Upper lobe of right lung (tissue), 1 donor: Measurements from ENCODE around the gene UBE2N. TPM values are rescaled to one million over a fixed set of nuclear protein-coding genes. Genes with fewer than 3 reads are reported as not detected.
A peak's percentile ranks its signal among the peaks of the same experiment; 100 is the strongest.

Experiments
- ATAC-seq: fragments of 200-7000 bp; cut with Tn5 transposase; one replicate; pipeline ENCODE4 v1.9.1; 2020; ENCODE audit warnings: mild to moderate bottlenecking, moderate library complexity
- DNase-seq: peaks from one replicate; pipeline ENCODE4 v3.0.0-alpha.2; 2020
- H3K27ac ChIP-seq: fragments of 200-600 bp; one replicate; pipeline ENCODE4 v1.8.0; 2022
- H3K27me3 ChIP-seq: fragments of 200-600 bp; one replicate; pipeline ENCODE4 v1.8.0; 2022; ENCODE audit warnings: mild to moderate bottlenecking
- H3K36me3 ChIP-seq: fragments of 200-600 bp; one replicate; pipeline ENCODE4 v1.8.0; 2022
- H3K4me1 ChIP-seq: fragments of 200-600 bp; one replicate; pipeline ENCODE4 v1.8.0; 2022
- H3K4me3 ChIP-seq: fragments of 200-600 bp; one replicate; pipeline ENCODE4 v1.8.0; 2022; ENCODE audit warnings: mild to moderate bottlenecking
- H3K9me3 ChIP-seq: fragments of 200-600 bp; one replicate; pipeline ENCODE4 v1.8.0; 2022
- intact Hi-C: fragments of 100-400 bp; cut with DNase I; formaldehyde crosslinking; loops from one replicate; pipeline ENCODE4 v1.11.0; 2022
- total RNA-seq: library from RNA; stranded (reverse); fragmentation: NEBNext Ultra II Directional; extraction: Animal tissue kit (Norgen Biotek cat#: 25700); gene quantifications from one replicate; pipeline ENCODE4 v1.2.1, GENCODE V29; 2021
- TF ChIP-seq, protein P1 (sequence below): fragments of 200-600 bp; IDR thresholded peaks from one replicate; pipeline ENCODE4 v1.8.0; 2022; ENCODE audit warnings: antibody characterized with exemption
- donor health status: DM: no; HTN: yes; CAD: no; lungs with severe emphysema.

The UBE2N gene
- total RNA-seq, 1 donor from 2014 or later: 65.9 TPM

DNA sequence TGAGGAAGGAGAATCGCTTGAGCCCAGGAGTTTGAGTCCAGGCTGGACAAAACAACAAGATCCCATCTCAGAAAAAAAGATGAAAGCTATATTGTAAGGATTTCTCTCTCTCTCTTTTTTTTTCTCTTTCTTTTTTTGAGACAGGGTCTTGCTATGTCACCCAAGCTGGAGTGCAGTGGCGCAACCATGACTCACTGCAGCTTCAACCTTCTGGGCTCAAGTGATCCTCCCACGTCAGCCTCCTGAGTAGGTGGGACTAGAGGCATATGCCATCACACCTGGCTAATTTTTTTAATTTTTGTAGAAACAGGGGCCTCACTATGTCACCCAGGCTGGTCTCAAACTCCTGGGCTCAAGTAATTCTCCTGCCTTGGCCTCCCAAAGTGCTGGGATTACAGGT lies 19.8 kb upstream of the UBE2N start:
- TF ChIP-seq, protein P1, sequence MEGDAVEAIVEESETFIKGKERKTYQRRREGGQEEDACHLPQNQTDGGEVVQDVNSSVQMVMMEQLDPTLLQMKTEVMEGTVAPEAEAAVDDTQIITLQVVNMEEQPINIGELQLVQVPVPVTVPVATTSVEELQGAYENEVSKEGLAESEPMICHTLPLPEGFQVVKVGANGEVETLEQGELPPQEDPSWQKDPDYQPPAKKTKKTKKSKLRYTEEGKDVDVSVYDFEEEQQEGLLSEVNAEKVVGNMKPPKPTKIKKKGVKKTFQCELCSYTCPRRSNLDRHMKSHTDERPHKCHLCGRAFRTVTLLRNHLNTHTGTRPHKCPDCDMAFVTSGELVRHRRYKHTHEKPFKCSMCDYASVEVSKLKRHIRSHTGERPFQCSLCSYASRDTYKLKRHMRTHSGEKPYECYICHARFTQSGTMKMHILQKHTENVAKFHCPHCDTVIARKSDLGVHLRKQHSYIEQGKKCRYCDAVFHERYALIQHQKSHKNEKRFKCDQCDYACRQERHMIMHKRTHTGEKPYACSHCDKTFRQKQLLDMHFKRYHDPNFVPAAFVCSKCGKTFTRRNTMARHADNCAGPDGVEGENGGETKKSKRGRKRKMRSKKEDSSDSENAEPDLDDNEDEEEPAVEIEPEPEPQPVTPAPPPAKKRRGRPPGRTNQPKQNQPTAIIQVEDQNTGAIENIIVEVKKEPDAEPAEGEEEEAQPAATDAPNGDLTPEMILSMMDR: no peak

DNA sequence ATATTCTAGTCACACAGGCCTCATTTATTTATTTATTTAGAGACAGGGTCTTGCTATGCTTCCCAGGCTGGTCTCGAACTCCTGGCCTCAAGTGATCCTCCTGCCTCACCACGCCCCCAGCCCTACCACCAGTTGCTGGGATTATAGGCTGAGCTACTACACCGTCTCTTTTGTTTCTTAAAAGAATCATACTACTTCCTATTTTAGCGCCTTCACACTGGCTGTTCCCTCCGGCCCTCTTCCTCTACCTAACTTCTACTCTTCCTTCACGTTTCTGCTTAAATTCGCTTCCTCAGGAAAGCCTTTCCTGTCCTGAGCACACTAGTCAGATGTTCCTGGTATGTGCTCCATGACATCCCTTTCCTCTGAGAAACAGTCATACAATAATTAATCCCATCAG lies 19.2 kb upstream of the UBE2N start:
- TF ChIP-seq, protein P1: no peak
- H3K4me1 ChIP-seq: no peaks in the 10 kb centered on the region
- intact Hi-C loops: no loop called here
- H3K9me3 ChIP-seq: no peaks in the 10 kb centered on the region
- H3K4me3 ChIP-seq: no peak overlapping the region
- no peak overlapping the region for H3K27ac ChIP-seq
- no peaks in the 10 kb centered on the region for H3K27me3 ChIP-seq
- ATAC-seq: peak; percentile 41
- no peak for DNase-seq
- H3K36me3 ChIP-seq: no peaks in the 10 kb centered on the region

More for the DNA sequence above, 19.8 kb upstream of the UBE2N start:
- H3K36me3 ChIP-seq: no peaks in the 10 kb centered on the region
- no peaks in the 10 kb centered on the region for H3K4me1 ChIP-seq
- H3K27me3 ChIP-seq: no peaks in the 10 kb centered on the region
- no peak overlapping the region for H3K27ac ChIP-seq
- DNase-seq (no peak), ATAC-seq (no peak)
- intact Hi-C loops: no loop called here
- H3K4me3 ChIP-seq: no peak overlapping the region
- H3K9me3 ChIP-seq: no peaks in the 10 kb centered on the region

DNA sequence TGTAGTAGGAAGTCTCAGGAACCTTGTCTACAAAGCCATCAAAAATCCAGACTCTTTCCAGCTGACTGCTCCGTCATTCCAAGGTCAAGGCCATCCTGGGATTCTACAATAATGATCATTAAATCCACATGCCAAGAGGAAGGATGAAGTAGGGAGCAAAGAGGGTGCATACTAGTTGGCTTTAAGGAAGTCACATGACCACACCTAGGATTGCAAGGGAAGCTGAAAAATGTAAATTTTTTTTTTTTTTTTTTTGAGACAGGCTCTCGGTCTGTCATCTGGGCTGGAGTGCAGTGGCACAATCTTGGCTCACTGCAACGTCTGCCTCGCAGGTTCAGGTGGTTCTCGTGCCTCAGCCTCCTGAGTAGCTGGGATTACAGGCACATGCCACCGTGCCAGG lies 18.3 kb upstream of the UBE2N start:
- no peak for DNase-seq
- Histone ChIP-seq H3K27me3 (no peaks in the 10 kb centered on the region), H3K4me1 (no peaks in the 10 kb centered on the region), H3K36me3 (no peaks in the 10 kb centered on the region), H3K9me3 (no peaks in the 10 kb centered on the region), H3K27ac (no peak overlapping the region), H3K4me3 (no peak overlapping the region)
- ATAC-seq: no peak
- TF ChIP-seq, protein P1: no peak
- intact Hi-C loops: no loop called here

DNA sequence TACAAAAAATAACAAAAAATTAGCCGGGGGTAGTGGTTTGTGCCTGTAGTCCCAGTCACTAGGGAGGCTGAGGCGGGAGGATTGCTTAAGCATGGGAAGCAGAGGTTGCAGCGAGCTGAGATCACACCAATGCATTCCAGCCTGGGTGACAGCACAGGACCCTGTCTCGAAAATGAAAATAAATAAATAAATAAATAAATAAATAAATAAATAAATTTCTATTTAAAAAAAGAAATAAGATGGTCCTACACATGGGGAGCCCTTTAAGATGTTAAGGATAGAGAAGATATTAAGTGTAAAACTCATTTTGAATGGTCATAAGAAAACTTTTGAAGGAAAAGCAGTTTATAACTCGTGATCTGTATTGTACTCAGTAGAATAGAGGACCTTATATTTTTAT lies 17.4 kb upstream of the UBE2N start:
- no peak overlapping the region for H3K27ac ChIP-seq
- DNase-seq (no peak), ATAC-seq (no peak)
- intact Hi-C loops: no loop called here
- TF ChIP-seq, protein P1: no peak
- H3K27me3 ChIP-seq: no peaks in the 10 kb centered on the region
- no peak overlapping the region for H3K4me3 ChIP-seq
- H3K36me3 ChIP-seq: no peaks in the 10 kb centered on the region
- H3K9me3 ChIP-seq: no peaks in the 10 kb centered on the region
- H3K4me1 ChIP-seq: no peaks in the 10 kb centered on the region

DNA sequence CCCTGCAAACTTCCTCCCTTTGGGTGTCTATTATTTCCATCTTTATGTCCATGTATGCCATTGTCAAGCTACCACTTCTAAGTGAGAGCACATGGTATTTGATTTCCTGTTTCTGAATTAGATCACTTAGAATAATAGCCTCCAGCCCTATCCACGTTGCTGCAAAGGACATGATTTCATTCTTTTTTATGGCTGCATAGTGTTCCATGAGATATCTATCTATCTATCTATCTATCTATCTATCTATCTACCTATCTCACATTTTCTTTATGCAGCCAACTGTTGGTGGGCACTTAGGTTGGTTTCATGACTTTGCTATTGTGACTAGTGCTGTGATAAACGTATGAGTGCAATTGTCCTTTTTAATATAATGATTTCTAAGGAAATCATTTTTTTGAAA lies 14.3 kb upstream of the UBE2N start:
- DNase-seq (no peak), ATAC-seq (no peak)
- no peaks in the 10 kb centered on the region for H3K27me3 ChIP-seq
- no peaks in the 10 kb centered on the region for H3K9me3 ChIP-seq
- intact Hi-C loops: no loop called here
- H3K27ac ChIP-seq: no peak overlapping the region
- H3K36me3 ChIP-seq: no peaks in the 10 kb centered on the region
- TF ChIP-seq, protein P1: no peak
- no peak overlapping the region for H3K4me3 ChIP-seq
- no peaks in the 10 kb centered on the region for H3K4me1 ChIP-seq

DNA sequence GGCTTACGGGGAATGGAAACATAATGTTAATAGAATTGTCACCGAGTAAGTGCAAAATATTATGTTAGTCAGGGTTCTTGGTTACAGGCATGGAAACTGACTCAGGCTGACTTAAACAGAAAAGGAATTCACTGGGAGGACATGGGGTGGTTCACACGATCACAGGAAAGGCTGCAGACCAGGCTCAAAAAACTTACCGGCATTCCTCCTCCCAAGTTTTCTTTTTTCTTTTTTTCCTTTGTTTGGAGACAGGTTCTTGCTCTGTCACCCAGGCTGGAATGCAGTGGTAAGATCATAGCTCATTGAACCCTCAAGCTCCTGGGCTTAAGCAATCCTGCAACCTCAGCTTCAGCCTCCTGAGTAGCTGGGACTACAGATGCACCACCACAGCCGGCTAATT lies 11.9 kb upstream of the UBE2N start:
- intact Hi-C loops: no loop called here
- DNase-seq (no peak), ATAC-seq (no peak)
- Histone ChIP-seq H3K9me3 (no peaks in the 10 kb centered on the region), H3K27me3 (no peaks in the 10 kb centered on the region), H3K4me3 (no peak overlapping the region), H3K4me1 (no peaks in the 10 kb centered on the region), H3K36me3 (no peaks in the 10 kb centered on the region), H3K27ac (no peak overlapping the region)
- TF ChIP-seq, protein P1: no peak
